HepG2 (cell line): Measurements from ENCODE around the gene MTX1. TPM values are rescaled to one million over a fixed set of nuclear protein-coding genes. Genes with fewer than 3 reads are reported as not detected.

Source experiments
- ATAC-seq: fragments of 200-7000 bp; cut with Tn5 transposase; 3 replicates; pipeline ENCODE4 v1.9.1; 2020; ENCODE audit warnings: mild to moderate bottlenecking, moderate library complexity
- BruUV-seq: library from RNA; stranded (reverse); fragments of 400-500 nt; replicated peaks from 2 replicates; lab custom pipeline; 2021; lab: Mats Ljungman, UMichigan
- CTCF ChIA-PET: fragments of 300-600 bp; formaldehyde crosslinking; extraction: SDS; loops from one replicate; lab custom pipeline; 2021; ENCODE audit warnings: low total read pairs, inconsistent platforms, low intra/inter-chr PET ratio; lab: Yijun Ruan, JAX
- POLR2A ChIA-PET: fragments of 350-600 bp; sonication (Branson Sonifier 250); formaldehyde crosslinking; loops from one replicate; lab custom pipeline; 2020; ENCODE audit warnings: antibody characterized with exemption, inconsistent platforms; lab: Yijun Ruan, JAX
- DNase-seq: peaks from one replicate; pipeline ENCODE4 v3.0.0-alpha.2; 2015; ENCODE audit warnings: low spot score
- FAIRE-seq: peaks from 3 replicates; lab custom pipeline; 2011; peaks lifted over from hg19 to GRCh38; lab: Jason Lieb, UNC
- H2AFZ ChIP-seq: one replicate; pipeline ENCODE4 v1.6.1; 2011; ENCODE audit warnings: low read length, inconsistent platforms
- H3K27ac ChIP-seq: fragments of 300-600 bp; 3 replicates; pipeline ENCODE4 v1.8.0; 2011; ENCODE audit warnings: mixed run types, mild to moderate bottlenecking, mixed read lengths, low read length, inconsistent platforms; ENCODE audit not compliant: insufficient read depth; ENCODE audit errors: extremely low read length
- H3K27me3 ChIP-seq, 2 experiments: fragments of 200-600 bp in 1 of 2; 2 replicates in 1 of 2; 3 replicates in 1 of 2; pipeline versions ENCODE4 v1.6.0 to v1.8.0; 2011; ENCODE audit warnings: low read length in 2 of 2, mild to moderate bottlenecking in 2 of 2, moderate library complexity in 2 of 2, inconsistent platforms in 1 of 2; ENCODE audit not compliant: insufficient read depth in 2 of 2, control insufficient read depth in 1 of 2
- H3K36me3 ChIP-seq, 2 experiments: fragments of 200-600 bp in 1 of 2; replicated peaks in 1 of 2; 2 replicates in 1 of 2; 3 replicates in 1 of 2; pipeline versions ENCODE4 v1.5.1 to v1.8.0; 2011; ENCODE audit warnings: low read length in 2 of 2, inconsistent platforms in 1 of 2; ENCODE audit not compliant: insufficient read depth in 2 of 2, control insufficient read depth in 1 of 2
- H3K4me1 ChIP-seq: 2 replicates; pipeline ENCODE4 v1.5.1; 2012; ENCODE audit warnings: low read length, inconsistent platforms; ENCODE audit not compliant: insufficient read depth
- H3K4me2 ChIP-seq: 2 replicates; pipeline ENCODE4 v1.6.0; 2011; ENCODE audit warnings: low read depth, low read length, inconsistent platforms
- H3K4me3 ChIP-seq, 3 experiments: fragments of 200-600 bp in 1 of 3; sonication (generic), shearing (Covaris generic) in 1 of 3; replicated peaks in 1 of 3; 2 replicates each; pipeline ENCODE4 v1.5.1; 2011 to 2016; ENCODE audit warnings: low read length in 3 of 3, inconsistent platforms in 2 of 3, low read depth in 2 of 3, mild to moderate bottlenecking in 2 of 3, control low read depth in 1 of 3, mixed read lengths in 1 of 3; ENCODE audit not compliant: insufficient read depth in 1 of 3
- H3K79me2 ChIP-seq: one replicate; pipeline ENCODE4 v1.6.1; 2011; ENCODE audit warnings: low read length, inconsistent platforms; ENCODE audit not compliant: insufficient read depth
- H3K9ac ChIP-seq: 2 replicates; pipeline ENCODE4 v1.6.0; 2011; ENCODE audit warnings: mild to moderate bottlenecking, low read depth, low read length, inconsistent platforms; ENCODE audit not compliant: insufficient read depth
- H3K9me3 ChIP-seq: 2 replicates; pipeline ENCODE4 v1.5.1; 2012; ENCODE audit warnings: mild to moderate bottlenecking, low read length
- H4K20me1 ChIP-seq: 2 replicates; pipeline ENCODE4 v1.6.0; 2011; ENCODE audit warnings: inconsistent platforms, mild to moderate bottlenecking, low read length, moderate library complexity; ENCODE audit not compliant: insufficient read depth
- AKAP8 ChIP-seq: sonication (generic); formaldehyde crosslinking; IDR thresholded peaks from 2 replicates; pipeline ENCODE4 v1.5.1; 2020; ENCODE audit warnings: mild to moderate bottlenecking, missing genetic modification reagents
- BCL6 ChIP-seq: IDR thresholded peaks from 2 replicates; pipeline ENCODE4 v1.6.1; 2016; ENCODE audit warnings: missing genetic modification reagents, missing compliant biosample characterization
- BRD4 ChIP-seq: sonication (generic); formaldehyde crosslinking; IDR thresholded peaks from 2 replicates; pipeline ENCODE4 v1.4.0; 2020; ENCODE audit warnings: missing genetic modification reagents
- IKZF1 ChIP-seq: fragments of 450-650 bp; IDR thresholded peaks from 2 replicates; pipeline ENCODE4 v1.7.1; 2016
- KLF15 ChIP-seq: sonication (generic); formaldehyde crosslinking; IDR thresholded peaks from 2 replicates; pipeline ENCODE4 v1.8.1; 2023; ENCODE audit warnings: borderline replicate concordance, mild to moderate bottlenecking, inconsistent platforms, missing genetic modification reagents, mixed read lengths
- KLF16 ChIP-seq, 2 experiments: sonication (generic) in 1 of 2; formaldehyde crosslinking in 1 of 2; IDR thresholded peaks; 2 replicates each; pipeline versions ENCODE4 v1.6.1 to v1.8.0; 2016 to 2023; ENCODE audit warnings: missing genetic modification reagents in 2 of 2, missing compliant biosample characterization in 1 of 2
- KMT2B ChIP-seq: IDR thresholded peaks from 2 replicates; pipeline ENCODE4 v1.6.1; 2016; ENCODE audit warnings: missing genetic modification reagents, missing compliant biosample characterization
- MTA3 ChIP-seq: sonication (generic); formaldehyde crosslinking; IDR thresholded peaks from 2 replicates; pipeline ENCODE4 v1.4.0; 2020; ENCODE audit warnings: missing genetic modification reagents
- RAD21 ChIP-seq: fragments of 450-650 bp; formaldehyde crosslinking; IDR thresholded peaks from 2 replicates; pipeline ENCODE4 v1.5.0; 2020; ENCODE audit warnings: mild to moderate bottlenecking
- ZBTB38 ChIP-seq: sonication (generic); formaldehyde crosslinking; IDR thresholded peaks from 2 replicates; pipeline ENCODE4 v1.5.1; 2020; ENCODE audit warnings: mild to moderate bottlenecking, missing genetic modification reagents
- ZNF256 ChIP-seq: sonication (generic); formaldehyde crosslinking; conservative IDR thresholded peaks from 2 replicates; pipeline ENCODE4 v1.4.0; 2020; ENCODE audit warnings: missing genetic modification reagents
- ZNF367 ChIP-seq: sonication (generic); formaldehyde crosslinking; IDR thresholded peaks from 2 replicates; pipeline ENCODE4 v1.4.0; 2020; ENCODE audit warnings: missing genetic modification reagents, borderline replicate concordance
- ZNF550 ChIP-seq: sonication (generic); formaldehyde crosslinking; IDR thresholded peaks from 2 replicates; pipeline ENCODE4 v1.4.0; 2020; ENCODE audit warnings: mild to moderate bottlenecking, missing genetic modification reagents, borderline replicate concordance
- ZNF792 ChIP-seq: IDR thresholded peaks from 2 replicates; pipeline ENCODE4 v1.6.1; 2016
- ZNF816 ChIP-seq: sonication (generic); formaldehyde crosslinking; IDR thresholded peaks from 2 replicates; pipeline ENCODE4 v1.8.0; 2022; ENCODE audit warnings: missing genetic modification reagents, mild to moderate bottlenecking, borderline replicate concordance
- ZNF83 ChIP-seq: sonication (generic); formaldehyde crosslinking; IDR thresholded peaks from 2 replicates; pipeline ENCODE4 v1.4.0; 2020; ENCODE audit warnings: missing genetic modification reagents, mild to moderate bottlenecking, borderline replicate concordance
- ZNF891 ChIP-seq: sonication (generic); formaldehyde crosslinking; IDR thresholded peaks from 2 replicates; pipeline ENCODE4 v1.5.0; 2020; ENCODE audit warnings: mild to moderate bottlenecking, missing genetic modification reagents
- WGBS: methylation state at CpG from one replicate; pipeline ENCODE4 v1.1.6; 2017; ENCODE audit warnings: low lambda C conversion rate; 5-methylcytosine and 5-hydroxymethylcytosine counted together
- in situ Hi-C: cut with HindIII; loops from 2 replicates; pipeline ENCODE4 v1.10.0; 2017; ENCODE audit warnings: low pct_unique_long_range_greater_than_20kb; ENCODE audit not compliant: extremely low pct_ligation_motif_present
- intact Hi-C: fragments of 100-400 bp; cut with micrococcal nuclease; formaldehyde crosslinking; loops from one replicate; pipeline ENCODE4 v1.10.0; 2022; ENCODE audit not compliant: unreplicated experiment
- polyA plus RNA-seq, 8 experiments: library from polyadenylated mRNA; depleted of rRNA in 3 of 8; stranded (reverse) in 7 of 8; unstranded in 1 of 8; fragments of >200 nt; fragmentation: Illumina TruSeq in 4 of 8; extraction: Trizol in 4 of 8; gene quantifications; 2 replicates each; pipeline versions ENCODE4 v1.2.1 to v1.2.3, GENCODE V29; 2011 to 2016; ENCODE audit warnings: low read depth in 4 of 8, missing spikeins in 1 of 8, mixed read lengths in 1 of 8; ENCODE audit not compliant: insufficient read depth in 1 of 8
- total RNA-seq, 5 experiments: library from RNA; depleted of rRNA; stranded (reverse); fragments of >200 nt; fragmentation: Illumina TruSeq; extraction: Trizol; gene quantifications; 2 replicates each; pipeline ENCODE4 v1.2.3, GENCODE V29; 2016; ENCODE audit warnings: low read depth in 1 of 5
- TF ChIP-seq, protein P1 (sequence below): IDR thresholded peaks from 2 replicates; pipeline ENCODE4 v1.6.1; 2016
- TF ChIP-seq, protein P2 (sequence below): sonication (generic); formaldehyde crosslinking; IDR thresholded peaks from 2 replicates; pipeline ENCODE4 v1.5.0; 2020; ENCODE audit warnings: missing genetic modification reagents

MTX1 gene
- total and polyA plus RNA-seq, 2 of the 13 experiments (the other 11 are each of a cell fraction or from before 2014, with no cell fraction given): 64.5 to 72.6 TPM

DNA sequence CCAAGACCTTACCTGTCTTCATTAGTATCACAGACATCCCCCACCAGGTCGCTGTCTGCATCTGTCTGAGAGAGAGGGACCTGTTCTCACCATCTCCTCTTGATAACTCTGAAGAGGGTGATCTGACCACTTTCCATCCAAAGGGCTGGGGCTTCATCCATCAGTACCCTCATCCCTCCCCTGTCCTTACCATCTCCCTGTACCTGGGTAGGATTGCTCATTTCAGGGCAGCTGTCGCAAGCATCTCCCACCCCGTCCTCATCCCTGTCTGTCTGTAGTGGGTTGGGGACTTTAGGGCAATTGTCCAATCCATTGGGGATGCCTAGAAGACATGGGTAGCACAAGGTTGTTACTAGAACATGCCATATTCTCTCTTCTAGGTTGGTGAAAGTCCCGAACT, 8.7 kb upstream of the MTX1 start:
- TF ChIP-seq ZNF256 (CRISPR knock-in tag) (no peak), ZNF792 (CRISPR knock-in tag) (no peak), KMT2B (CRISPR knock-in tag) (no peak)
- TF ChIP-seq, protein P1, sequence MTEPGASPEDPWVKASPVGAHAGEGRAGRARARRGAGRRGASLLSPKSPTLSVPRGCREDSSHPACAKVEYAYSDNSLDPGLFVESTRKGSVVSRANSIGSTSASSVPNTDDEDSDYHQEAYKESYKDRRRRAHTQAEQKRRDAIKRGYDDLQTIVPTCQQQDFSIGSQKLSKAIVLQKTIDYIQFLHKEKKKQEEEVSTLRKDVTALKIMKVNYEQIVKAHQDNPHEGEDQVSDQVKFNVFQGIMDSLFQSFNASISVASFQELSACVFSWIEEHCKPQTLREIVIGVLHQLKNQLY: no peak
- intact Hi-C loops: loop anchor here (10.0 kb wide), 1 partner anchor 105 kb away; the partner anchor contains the start of genes FDPS and PKLR
- Histone ChIP-seq H2AFZ (no peak overlapping the region), H3K4me3 (no peak overlapping the region), H3K9me3 (no peaks in the 10 kb centered on the region), H4K20me1 (no peaks in the 10 kb centered on the region), H3K27me3 (peaks cover 0 to 52% of the 10 kb centered on the region in 2 experiments; a peak in 4 of 5 replicates), H3K4me2 (no peak overlapping the region), H3K27ac (no peak overlapping the region), H3K4me1 (peaks cover 9% of the 10 kb centered on the region; the same call in 1 of the 2 replicates), H3K36me3 (no peaks in the 10 kb centered on the region), H3K9ac (no peak overlapping the region), H3K79me2 (no peaks in the 10 kb centered on the region)
- ATAC-seq (no peak), FAIRE-seq (no peak), DNase-seq (no peak)
- ChIA-PET CTCF (no interaction called here), POLR2A (no interaction called here)
- BruUV-seq: no TSS peak
- 24% methylated on average over 4 of the region's 4 CpGs for WGBS
- in situ Hi-C loops: loop anchor here (10.0 kb wide), 1 partner anchor 395 kb away; no protein-coding TSS in a partner anchor

DNA sequence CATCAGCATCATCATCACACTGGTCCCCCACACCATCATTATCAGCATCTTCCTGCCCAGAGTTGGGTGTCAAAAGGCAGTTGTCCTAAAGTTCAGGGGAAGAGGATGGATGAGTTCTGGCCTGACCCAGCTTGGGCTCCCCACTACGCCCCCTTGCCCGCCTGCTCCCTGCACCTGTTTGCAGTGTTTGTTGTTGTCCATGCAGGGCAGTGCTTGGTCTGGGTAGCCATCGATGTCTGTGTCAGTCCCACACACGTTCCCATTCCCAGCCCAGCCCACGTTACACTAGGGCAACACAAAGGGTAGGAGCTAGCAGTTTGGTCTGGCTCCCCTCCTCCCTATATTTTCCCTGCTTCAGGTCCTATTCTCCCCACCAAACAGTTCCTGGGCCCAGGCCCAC, 7.6 kb upstream of the MTX1 start:
- no peak overlapping the region for H3K27ac ChIP-seq
- no TSS peak for BruUV-seq
- in situ Hi-C loops (loop anchor here (10.0 kb wide), 1 partner anchor 394 kb away; no protein-coding TSS in a partner anchor), intact Hi-C loops (loop anchor here (10.0 kb wide), 1 partner anchor 104 kb away; the partner anchor contains the start of genes FDPS and PKLR)
- H2AFZ ChIP-seq: no peak overlapping the region
- DNase-seq: no peak
- WGBS: 34% methylated on average over 5 of the region's 5 CpGs
- H3K9ac ChIP-seq: no peak overlapping the region
- no peak for ATAC-seq
- H3K4me3 ChIP-seq: no peak overlapping the region
- no peaks in the 10 kb centered on the region for H3K9me3 ChIP-seq
- no peaks in the 10 kb centered on the region for H4K20me1 ChIP-seq
- ChIA-PET CTCF (no interaction called here), POLR2A (no interaction called here)
- no peak for FAIRE-seq
- peaks cover 9% of the 10 kb centered on the region; the same call in 1 of the 2 replicates for H3K4me1 ChIP-seq
- H3K79me2 ChIP-seq: no peaks in the 10 kb centered on the region
- H3K36me3 ChIP-seq: no peaks in the 10 kb centered on the region
- peaks cover 0 to 48% of the 10 kb centered on the region in 2 experiments; a peak in 4 of 5 replicates for H3K27me3 ChIP-seq
- H3K4me2 ChIP-seq: no peak overlapping the region
- no peak for TF ChIP-seq MTA3
- TF ChIP-seq RAD21 (CRISPR knock-in tag): no peak
- no peak for TF ChIP-seq ZNF550 (CRISPR knock-in tag)
- TF ChIP-seq KLF15: no peak
- TF ChIP-seq BRD4: no peak
- no peak for TF ChIP-seq ZNF891
- no peak for TF ChIP-seq ZNF367 (CRISPR knock-in tag)
- no peak for TF ChIP-seq IKZF1
- TF ChIP-seq BCL6 (CRISPR knock-in tag): no peak
- TF ChIP-seq ZNF816: no peak
- TF ChIP-seq, protein P2, sequence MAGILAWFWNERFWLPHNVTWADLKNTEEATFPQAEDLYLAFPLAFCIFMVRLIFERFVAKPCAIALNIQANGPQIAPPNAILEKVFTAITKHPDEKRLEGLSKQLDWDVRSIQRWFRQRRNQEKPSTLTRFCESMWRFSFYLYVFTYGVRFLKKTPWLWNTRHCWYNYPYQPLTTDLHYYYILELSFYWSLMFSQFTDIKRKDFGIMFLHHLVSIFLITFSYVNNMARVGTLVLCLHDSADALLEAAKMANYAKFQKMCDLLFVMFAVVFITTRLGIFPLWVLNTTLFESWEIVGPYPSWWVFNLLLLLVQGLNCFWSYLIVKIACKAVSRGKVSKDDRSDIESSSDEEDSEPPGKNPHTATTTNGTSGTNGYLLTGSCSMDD (CRISPR knock-in tag): no peak
- no peak for TF ChIP-seq KLF16 (CRISPR knock-in tag; IDR thresholded peaks at IDR 0.05)
- TF ChIP-seq ZNF83 (CRISPR knock-in tag): no peak
- TF ChIP-seq AKAP8 (CRISPR knock-in tag): no peak
- no peak for TF ChIP-seq ZBTB38 (CRISPR knock-in tag)
